Small intestine (tissue), 7 donors: ENCODE results near the gene QKI. TPM values are rescaled to one million over a fixed set of nuclear protein-coding genes. Genes with fewer than 3 reads are reported as not detected.

ENCODE experiments used
- DNase-seq, 2 donors: peaks; one replicate each; pipeline versions ENCODE4 v3.0.0 to v3.0.0-alpha.2; 2013
- FAIRE-seq: peaks from 2 replicates; lab custom pipeline; 2012; peaks lifted over from hg19 to GRCh38; lab: Jason Lieb, UNC
- H3K27ac ChIP-seq, 3 donors: one replicate each; pipeline ENCODE4 v1.5.1; 2013; ENCODE audit warnings: low read length in 2 of 3, mild to moderate bottlenecking in 2 of 3, control low read depth in 1 of 3, inconsistent platforms in 1 of 3, low read depth in 1 of 3, moderate library complexity in 1 of 3
- H3K27me3 ChIP-seq, 3 donors: one replicate each; pipeline ENCODE4 v1.6.1; 2013; ENCODE audit warnings: low read length in 3 of 3, inconsistent platforms in 1 of 3; ENCODE audit not compliant: control insufficient read depth in 3 of 3, insufficient read depth in 3 of 3
- H3K36me3 ChIP-seq, 3 donors: one replicate each; pipeline ENCODE4 v1.6.1; 2013; ENCODE audit warnings: low read length in 3 of 3, inconsistent platforms in 1 of 3, low read depth in 1 of 3, mild to moderate bottlenecking in 1 of 3, moderate library complexity in 1 of 3; ENCODE audit not compliant: control insufficient read depth in 3 of 3, insufficient read depth in 2 of 3
- H3K4me1 ChIP-seq, 3 donors: one replicate each; pipeline ENCODE4 v1.6.1; 2013; ENCODE audit warnings: low read length in 2 of 3, inconsistent platforms in 1 of 3, low read depth in 1 of 3, mild to moderate bottlenecking in 1 of 3, moderate library complexity in 1 of 3; ENCODE audit not compliant: control insufficient read depth in 3 of 3, insufficient read depth in 2 of 3
- H3K4me3 ChIP-seq, 3 donors: one replicate each; pipeline ENCODE4 v1.5.1; 2013; ENCODE audit warnings: low read length in 3 of 3, control low read depth in 1 of 3, inconsistent platforms in 1 of 3, low read depth in 1 of 3, mild to moderate bottlenecking in 1 of 3, moderate library complexity in 1 of 3
- H3K9me3 ChIP-seq, 2 donors: one replicate each; pipeline ENCODE4 v1.6.1; 2013; ENCODE audit warnings: low read depth in 1 of 2, low read length in 1 of 2; ENCODE audit not compliant: control insufficient read depth in 2 of 2, insufficient read depth in 1 of 2
- WGBS, 3 donors: extraction: QIAGEN DNeasy Blood & Tissue Kit; methylation state at CpG; one replicate each; pipeline ENCODE4 v1.1.7; 2013; 5-methylcytosine and 5-hydroxymethylcytosine counted together
- polyA plus RNA-seq, 4 donors: library from polyadenylated mRNA; stranded (reverse) in 3 of 4; unstranded in 1 of 4; fragments of 200-250 nt in 3 of 4; fragments of 120-200 nt in 1 of 4; gene quantifications; one replicate each; pipeline versions ENCODE4 v1.2.1 to v1.2.3, GENCODE V29; 2013
- donor health status: healthy with polysubstance abuse.
- donor health status: control.
- donor health status: control.
- donor health status: Bipolar disorder and iron deficiency.
- donor health status: healthy.

QKI gene
- polyA plus RNA-seq, 4 donors = 2.5 to 18.9 (median 13.7) TPM

GRCh38 chr6:163444077-163444476, 29.6 kb downstream of the QKI start:
- FAIRE-seq = no peak
- H3K4me1 ChIP-seq = peaks cover 0 to 6% (median 0%) of the 10 kb centered on the region in 3 donors
- no peaks in the 10 kb centered on the region for H3K36me3 ChIP-seq
- H3K9me3 ChIP-seq = no peaks in the 10 kb centered on the region
- WGBS, 3 donors = 89 to 91% (median 91%) methylated on average over 2 of the region's 2 CpGs
- peaks cover 0 to 7% (median 0%) of the 10 kb centered on the region in 3 donors for H3K27me3 ChIP-seq
- no peak for DNase-seq
- H3K27ac ChIP-seq = no peak overlapping the region
- H3K4me3 ChIP-seq = no peak overlapping the region

GRCh38 chr6:163446549-163446948, 32.0 kb downstream of the QKI start:
- Histone ChIP-seq H3K27me3 (peaks cover 0 to 7% (median 0%) of the 10 kb centered on the region in 3 donors), H3K4me1 (peaks cover 0 to 6% (median 0%) of the 10 kb centered on the region in 3 donors), H3K9me3 (no peaks in the 10 kb centered on the region), H3K36me3 (no peaks in the 10 kb centered on the region), H3K4me3 (no peak overlapping the region), H3K27ac (no peak overlapping the region)
- DNase-seq (no peak), FAIRE-seq (no peak)
- 49 to 64% (median 58%) methylated on average over 4 of the region's 4 CpGs for WGBS, 3 donors

- H3K9me3 ChIP-seq = no peaks in the 10 kb centered on the region
- no peak for FAIRE-seq
- peaks cover 0 to under 1% (median 0%) of the 10 kb centered on the region in 3 donors for H3K27me3 ChIP-seq
- no peak for DNase-seq
- peaks cover 0 to 2% (median 0%) of the 10 kb centered on the region in 3 donors for H3K4me1 ChIP-seq
- H3K36me3 ChIP-seq = no peaks in the 10 kb centered on the region
- WGBS, 3 donors = 20 to 49% (median 35%) methylated on average over 1 of the region's 1 CpG
- H3K4me3 ChIP-seq = no peak overlapping the region
- no peak overlapping the region for H3K27ac ChIP-seq
These were observed 34.6 kb downstream of the QKI start for GRCh38 chr6:163449076-163449475.

DNA sequence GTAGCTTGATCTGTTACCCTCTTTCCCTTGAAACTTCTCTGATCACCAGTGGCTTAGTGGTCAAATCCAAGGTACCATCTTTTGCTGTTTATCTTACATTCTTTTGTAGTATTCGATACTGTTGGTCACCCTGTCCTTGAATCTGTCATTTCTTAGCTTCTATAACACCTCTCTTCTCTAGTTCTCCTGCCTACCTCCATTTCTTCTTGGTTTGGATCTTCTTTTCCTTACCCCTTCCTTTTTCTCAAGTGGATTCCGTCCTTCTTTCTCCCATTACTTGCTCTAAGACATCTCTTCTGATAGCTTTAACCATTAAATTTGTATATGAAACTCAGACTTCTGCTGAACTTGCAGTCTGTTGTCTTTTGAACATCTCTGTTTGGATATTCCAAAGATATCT, 39.9 kb downstream of the QKI start:
- no peaks in the 10 kb centered on the region for H3K27me3 ChIP-seq
- no peak overlapping the region for H3K27ac ChIP-seq
- no peak overlapping the region for H3K4me3 ChIP-seq
- peaks cover 0 to 2% (median 0%) of the 10 kb centered on the region in 3 donors for H3K36me3 ChIP-seq
- 82 to 95% (median 85%) methylated on average over 2 of the region's 2 CpGs for WGBS, 3 donors
- FAIRE-seq (no peak), DNase-seq (no peak)
- no peaks in the 10 kb centered on the region for H3K4me1 ChIP-seq
- no peaks in the 10 kb centered on the region for H3K9me3 ChIP-seq

DNA sequence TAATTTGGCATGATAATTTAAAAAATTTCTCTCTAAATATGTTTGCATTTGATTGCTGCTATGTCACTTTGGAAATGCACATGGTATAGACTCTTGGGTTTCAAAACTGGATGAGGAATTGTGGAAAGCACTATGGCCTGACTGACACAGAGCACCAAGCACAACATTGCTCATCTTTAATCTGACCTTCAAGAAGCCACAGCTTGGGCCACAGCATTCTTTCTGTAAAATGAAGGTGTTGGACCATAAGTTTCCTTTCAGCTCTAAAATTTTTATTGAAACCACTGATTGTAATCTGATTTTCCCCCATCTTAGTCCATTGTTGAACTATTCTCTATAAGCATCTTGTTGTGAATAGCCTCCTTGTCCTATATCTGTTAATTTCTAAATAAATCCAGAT, 41.0 kb downstream of the QKI start:
- H3K27ac ChIP-seq = no peak overlapping the region
- no peaks in the 10 kb centered on the region for H3K27me3 ChIP-seq
- H3K36me3 ChIP-seq = peaks cover 0 to 2% (median 0%) of the 10 kb centered on the region in 3 donors
- no peak overlapping the region for H3K4me3 ChIP-seq
- DNase-seq (no peak), FAIRE-seq (no peak)
- no peaks in the 10 kb centered on the region for H3K9me3 ChIP-seq
- no peaks in the 10 kb centered on the region for H3K4me1 ChIP-seq

DNA sequence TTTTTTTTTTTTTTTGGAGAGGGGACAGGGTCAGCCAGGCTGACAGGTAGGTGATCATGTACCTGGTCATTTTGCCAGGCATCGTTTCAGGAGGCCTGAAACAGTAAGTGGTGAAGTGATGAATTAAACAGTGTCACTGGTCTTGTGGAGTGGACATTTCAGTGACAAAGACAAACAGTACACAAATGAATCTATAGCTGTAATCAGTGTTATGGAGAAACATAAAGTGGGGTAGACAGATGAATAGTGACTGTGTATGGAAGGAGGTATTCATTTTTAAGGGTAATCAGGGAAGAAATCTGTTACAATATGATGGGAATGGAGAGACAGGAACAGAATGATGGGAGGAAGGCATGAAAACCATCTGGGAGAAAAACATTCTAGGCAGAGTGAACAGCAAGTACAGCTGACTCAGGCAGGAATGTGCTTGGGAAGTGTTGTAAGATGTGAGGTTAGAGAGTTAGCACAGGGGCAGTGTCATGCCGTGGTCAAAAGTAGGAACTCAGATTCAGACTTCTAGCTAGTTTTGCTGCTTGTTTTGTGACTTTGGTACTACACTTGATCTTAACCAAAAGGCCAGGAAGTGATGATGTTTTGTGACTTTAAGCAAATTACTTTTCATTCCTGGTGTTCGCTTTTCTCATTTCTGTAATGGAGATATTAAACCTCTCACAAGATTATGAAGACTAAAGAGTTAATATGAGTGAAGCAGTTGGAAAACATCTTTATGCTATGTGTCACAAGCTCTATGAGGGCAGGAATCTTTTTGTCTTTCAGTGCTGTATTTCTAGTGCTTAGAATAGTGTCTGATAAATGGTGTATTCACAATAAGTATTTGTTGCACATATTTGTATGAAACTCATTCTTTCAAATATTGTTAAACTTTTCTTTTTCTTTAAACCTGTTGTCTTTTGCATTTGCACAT, 43.4 kb downstream of the QKI start:
- Histone ChIP-seq H3K4me1 (peaks cover 0 to 3% (median 0%) of the 10 kb centered on the region in 3 donors), H3K36me3 (peaks cover 0 to 2% (median 0%) of the 10 kb centered on the region in 3 donors), H3K4me3 (no peak overlapping the region), H3K27ac (peak overlapping the region in 1 of 3 donors; percentile 46), H3K9me3 (no peaks in the 10 kb centered on the region), H3K27me3 (no peaks in the 10 kb centered on the region)
- FAIRE-seq (no peak), DNase-seq (peak in 1 of 2 donors; percentile 3)
- WGBS, 3 donors = 71 to 88% (median 76%) methylated on average over 3 of the region's 3 CpGs

GRCh38 chr6:163459007-163459406, 44.5 kb downstream of the QKI start:
- 90 to 98% (median 96%) methylated on average over 2 of the region's 2 CpGs for WGBS, 3 donors
- FAIRE-seq = no peak
- H3K27ac ChIP-seq = peak overlapping the region in 1 of 3 donors; percentile 33

GRCh38 chr6:163459536-163459935, 45.0 kb downstream of the QKI start:
- no peak for FAIRE-seq
- H3K36me3 ChIP-seq = peaks cover 0 to 2% (median 0%) of the 10 kb centered on the region in 3 donors
- no peaks in the 10 kb centered on the region for H3K9me3 ChIP-seq
- peak overlapping the region in 1 of 3 donors; percentile 33 for H3K27ac ChIP-seq
- peaks cover 0 to 3% (median 0%) of the 10 kb centered on the region in 3 donors for H3K4me1 ChIP-seq
- DNase-seq = no peak
- 74 to 85% (median 79%) methylated on average over 2 of the region's 2 CpGs for WGBS, 3 donors
- H3K27me3 ChIP-seq = no peaks in the 10 kb centered on the region
- no peak overlapping the region for H3K4me3 ChIP-seq

More at GRCh38 chr6:163459007-163459406, 44.5 kb downstream of the QKI start:
- no peaks in the 10 kb centered on the region for H3K27me3 ChIP-seq
- no peaks in the 10 kb centered on the region for H3K9me3 ChIP-seq
- H3K4me1 ChIP-seq = peaks cover 0 to 3% (median 0%) of the 10 kb centered on the region in 3 donors
- no peak overlapping the region for H3K4me3 ChIP-seq
- no peak for DNase-seq
- H3K36me3 ChIP-seq = peaks cover 0 to 2% (median 0%) of the 10 kb centered on the region in 3 donors
